ENCODE measurements around the gene HAS3.
"Not testable (repeated sequence)": the region's sequence is repeated elsewhere in the genome, so short reads cannot be mapped to it uniquely, and the experiment has no call there.

Gene HAS3, protein sequence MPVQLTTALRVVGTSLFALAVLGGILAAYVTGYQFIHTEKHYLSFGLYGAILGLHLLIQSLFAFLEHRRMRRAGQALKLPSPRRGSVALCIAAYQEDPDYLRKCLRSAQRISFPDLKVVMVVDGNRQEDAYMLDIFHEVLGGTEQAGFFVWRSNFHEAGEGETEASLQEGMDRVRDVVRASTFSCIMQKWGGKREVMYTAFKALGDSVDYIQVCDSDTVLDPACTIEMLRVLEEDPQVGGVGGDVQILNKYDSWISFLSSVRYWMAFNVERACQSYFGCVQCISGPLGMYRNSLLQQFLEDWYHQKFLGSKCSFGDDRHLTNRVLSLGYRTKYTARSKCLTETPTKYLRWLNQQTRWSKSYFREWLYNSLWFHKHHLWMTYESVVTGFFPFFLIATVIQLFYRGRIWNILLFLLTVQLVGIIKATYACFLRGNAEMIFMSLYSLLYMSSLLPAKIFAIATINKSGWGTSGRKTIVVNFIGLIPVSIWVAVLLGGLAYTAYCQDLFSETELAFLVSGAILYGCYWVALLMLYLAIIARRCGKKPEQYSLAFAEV

DNA sequence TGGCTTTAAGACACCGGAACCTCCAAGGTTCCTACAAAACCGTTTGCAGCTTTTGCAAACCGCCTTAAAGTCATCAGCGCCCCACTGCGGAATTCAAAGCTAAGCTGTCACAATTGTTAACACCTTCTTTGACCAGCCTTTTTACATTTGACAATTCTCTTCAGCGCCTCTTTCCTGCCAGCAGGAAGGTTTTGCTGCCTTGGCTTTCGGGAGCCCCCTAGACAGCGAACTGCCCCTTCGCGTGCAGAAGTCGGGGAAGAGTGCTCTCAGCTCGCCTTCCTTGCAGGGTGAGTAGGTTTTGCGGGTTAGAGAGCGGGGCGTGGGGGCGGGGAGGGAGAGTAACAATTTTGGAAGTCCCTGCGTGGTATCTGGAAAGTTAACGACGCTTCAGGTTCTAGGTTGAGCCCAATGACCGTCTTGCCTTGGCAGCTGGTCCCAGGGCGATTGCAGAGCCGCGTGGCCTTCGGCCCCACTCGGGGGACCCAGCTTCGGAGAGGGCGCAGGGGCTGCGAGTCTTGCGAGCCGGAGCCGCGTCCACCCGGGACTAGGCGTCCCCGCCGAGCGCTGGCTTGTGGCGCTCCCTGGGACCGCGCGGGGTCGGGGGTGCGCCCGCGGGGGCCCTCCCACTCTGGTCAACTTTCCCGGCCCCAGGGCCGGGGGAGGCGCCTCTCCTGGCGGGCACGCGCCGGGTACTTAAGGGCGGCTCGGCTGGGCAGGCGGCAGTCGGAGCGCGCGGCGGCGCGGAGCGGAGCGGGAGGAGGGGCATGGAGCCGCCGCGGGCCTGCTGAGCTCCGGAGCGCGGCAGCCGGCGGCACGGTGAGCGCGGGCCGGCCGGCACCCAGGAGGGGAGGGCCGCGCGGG is at the start of gene HAS3:
Gene HAS3, plus strand, starts transcription at position 153 of the 861 bp plus-strand sequence. CDS start 3,743 bp downstream, outside the sequence.
- DNase-seq (ENCODE audit: extremely low spot score, insufficient read length, low read depth): no peak

DNA sequence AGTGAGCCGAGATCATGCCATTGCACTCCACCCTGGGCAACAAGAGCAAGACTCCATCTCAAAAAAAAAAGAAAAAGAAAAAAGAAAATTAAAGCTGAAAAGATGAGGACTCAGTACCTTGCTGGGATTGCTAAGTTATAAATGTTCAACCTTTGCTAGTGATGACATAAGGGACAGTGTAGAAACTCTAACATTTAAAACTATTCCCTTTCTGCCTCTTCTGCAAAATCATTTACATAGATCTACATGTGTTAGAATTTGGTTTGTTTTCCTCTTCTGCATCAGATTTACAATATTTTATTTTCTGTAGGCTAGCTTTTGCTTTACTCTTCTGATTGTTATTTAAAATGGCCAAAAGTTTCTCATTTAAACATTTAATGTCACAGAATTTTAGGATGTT is 49.5 kb upstream of the HAS3 start:
- FAIRE-seq (no peak), DNase-seq (ENCODE audit: extremely low spot score, insufficient read length, low read depth) (no peak)

More for the DNA sequence above, at the start of gene HAS3:
- peak; percentile 57 for FAIRE-seq

DNA sequence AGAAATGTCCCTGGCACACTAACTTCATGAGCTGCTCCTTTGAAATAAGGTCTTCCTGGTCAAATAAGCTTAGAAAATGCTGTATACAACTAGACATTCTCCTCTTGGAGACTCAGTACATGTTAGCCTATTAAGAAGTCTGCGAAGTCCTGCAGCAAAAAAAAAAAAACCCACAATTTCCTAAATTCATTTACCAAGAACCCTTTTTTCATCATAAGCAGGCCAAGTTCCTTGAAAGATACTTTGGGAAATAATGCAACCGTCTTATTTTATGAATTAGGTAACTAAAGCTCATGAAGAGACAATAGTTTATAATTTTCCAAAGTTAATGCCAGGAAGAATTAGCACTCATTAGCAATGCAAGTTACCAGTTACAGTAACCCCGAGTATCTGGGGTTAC is 49.0 kb upstream of the HAS3 start:
- DNase-seq (ENCODE audit: extremely low spot score, insufficient read length, low read depth) (no peak), FAIRE-seq (no peak)

DNA sequence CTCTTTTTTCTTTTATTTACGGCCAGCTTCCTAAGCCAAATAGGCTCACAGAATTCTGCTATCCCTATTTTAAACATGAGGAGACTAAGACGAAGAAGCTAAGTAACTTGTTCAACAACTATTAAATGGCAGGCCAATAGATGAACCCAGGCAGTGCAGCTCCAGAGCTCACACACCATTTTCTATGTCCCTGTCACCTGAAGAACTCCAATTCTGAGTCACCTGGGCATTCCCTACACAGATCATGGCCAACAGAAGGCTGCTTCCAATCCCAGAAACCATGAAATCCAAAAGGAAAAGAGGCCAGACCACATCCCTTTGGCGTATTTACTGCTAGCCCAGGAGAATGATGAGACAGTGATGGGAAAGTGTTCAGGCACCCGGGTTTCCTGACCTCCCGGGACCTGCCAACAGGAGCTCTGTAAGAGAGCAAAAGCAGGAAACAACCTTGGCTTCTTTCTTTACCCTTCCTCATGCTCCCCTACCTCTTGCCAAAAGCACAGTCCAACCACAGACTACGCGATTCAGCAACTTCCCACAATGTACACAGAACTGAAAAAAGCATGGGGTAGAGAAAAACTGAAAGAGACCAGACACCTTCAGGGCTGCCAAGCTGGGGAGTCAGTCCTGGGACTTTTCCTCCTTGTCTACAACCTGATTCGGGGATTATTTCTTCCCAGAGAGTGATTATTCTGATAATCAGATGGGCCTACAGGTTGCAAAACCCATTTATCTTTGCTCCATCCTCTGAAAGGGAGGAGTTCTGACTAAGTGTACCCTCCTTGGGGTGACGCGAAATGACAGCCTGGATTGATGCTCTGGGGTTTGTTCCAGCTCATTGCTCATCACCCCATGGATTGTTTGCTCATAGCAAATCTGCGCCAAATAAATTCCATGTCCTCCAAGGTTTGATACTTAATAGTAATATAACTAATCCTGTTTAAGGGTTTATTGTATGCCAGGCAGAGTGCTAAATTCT is 47.8 kb upstream of the HAS3 start:
- DNase-seq (ENCODE audit: extremely low spot score, insufficient read length, low read depth) (no peak), FAIRE-seq (peak; percentile 9)

DNA sequence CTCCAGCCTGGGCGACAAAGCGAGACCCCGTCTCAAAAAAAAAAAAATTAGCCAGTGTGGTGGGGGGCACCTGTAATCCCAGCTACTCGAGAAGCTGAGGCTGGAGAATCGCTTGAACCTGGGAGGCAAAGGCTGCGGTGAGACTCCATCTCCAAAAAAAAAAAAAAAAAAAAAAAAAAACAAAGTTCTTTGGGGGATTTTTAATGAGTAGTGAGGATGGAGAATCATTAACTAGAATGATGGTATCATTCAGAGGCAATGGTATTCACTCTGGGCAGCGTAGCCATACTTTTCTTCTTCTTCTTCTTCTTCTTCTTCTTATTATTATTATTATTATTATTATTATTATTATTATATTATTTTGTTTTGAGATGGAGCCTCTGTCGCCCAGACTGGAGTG is 42.0 kb upstream of the HAS3 start:
- FAIRE-seq; DNase-seq (ENCODE audit: extremely low spot score, insufficient read length, low read depth): not testable (repeated sequence)

DNA sequence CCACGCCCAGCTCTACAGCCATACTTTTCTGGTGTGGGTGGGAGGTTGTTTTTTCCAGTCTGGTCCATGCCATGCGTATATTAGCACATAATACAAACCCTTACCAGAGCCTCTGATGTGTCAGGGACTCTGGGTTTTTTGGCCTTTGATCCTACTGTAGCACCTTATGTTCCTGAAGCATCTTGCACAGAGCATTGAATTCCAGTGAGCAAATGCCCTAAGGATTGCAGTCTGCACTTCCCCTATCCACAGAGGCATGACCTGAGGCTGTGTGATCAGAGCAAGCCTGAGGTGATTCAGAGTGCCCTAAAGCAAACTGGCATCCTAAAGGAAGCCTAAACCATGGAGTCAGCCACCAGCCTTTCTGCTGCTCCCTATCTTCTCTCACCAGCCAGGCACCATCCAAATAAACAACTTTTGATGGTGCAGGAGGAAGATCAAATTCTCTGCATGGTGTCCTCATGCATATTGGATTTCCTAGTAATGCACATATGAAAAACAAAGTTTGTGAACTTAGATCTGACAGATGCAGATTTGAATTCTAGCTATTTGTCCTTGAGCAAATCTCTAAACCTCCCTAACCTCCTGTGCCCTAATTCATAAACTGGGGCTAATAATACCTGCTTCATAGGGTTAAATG is 41.2 kb upstream of the HAS3 start:
- FAIRE-seq: no peak

DNA sequence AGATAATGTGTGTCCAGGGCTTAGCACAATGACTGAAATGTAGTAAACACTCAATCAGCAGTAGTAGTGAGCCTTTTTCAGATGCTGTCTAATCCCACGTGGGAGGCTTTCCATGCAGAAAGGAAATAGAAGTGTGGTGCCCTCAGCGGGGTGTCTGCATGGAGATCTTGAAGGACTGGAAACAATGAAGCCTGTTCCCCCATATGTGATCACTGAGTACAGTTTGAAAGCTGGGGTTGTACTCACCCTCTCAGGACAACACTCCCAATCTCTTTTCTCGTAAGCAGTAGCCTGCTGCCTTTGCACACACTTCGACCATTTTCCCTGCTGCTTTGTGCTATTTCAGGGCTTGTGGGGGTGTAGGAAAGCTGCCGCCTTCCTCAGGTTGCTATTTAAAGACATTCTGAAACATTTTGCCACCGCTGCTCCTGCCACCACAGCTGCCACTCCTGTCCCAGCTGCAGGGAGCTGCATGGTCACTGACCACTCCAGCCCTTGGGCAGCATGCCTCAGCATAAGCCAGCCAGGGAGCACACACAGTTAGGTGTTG is 40.6 kb upstream of the HAS3 start:
- FAIRE-seq (no peak), DNase-seq (ENCODE audit: extremely low spot score, insufficient read length, low read depth) (no peak)

More for the DNA sequence above, 41.2 kb upstream of the HAS3 start:
- no peak for DNase-seq (ENCODE audit: extremely low spot score, insufficient read length, low read depth)

DNA sequence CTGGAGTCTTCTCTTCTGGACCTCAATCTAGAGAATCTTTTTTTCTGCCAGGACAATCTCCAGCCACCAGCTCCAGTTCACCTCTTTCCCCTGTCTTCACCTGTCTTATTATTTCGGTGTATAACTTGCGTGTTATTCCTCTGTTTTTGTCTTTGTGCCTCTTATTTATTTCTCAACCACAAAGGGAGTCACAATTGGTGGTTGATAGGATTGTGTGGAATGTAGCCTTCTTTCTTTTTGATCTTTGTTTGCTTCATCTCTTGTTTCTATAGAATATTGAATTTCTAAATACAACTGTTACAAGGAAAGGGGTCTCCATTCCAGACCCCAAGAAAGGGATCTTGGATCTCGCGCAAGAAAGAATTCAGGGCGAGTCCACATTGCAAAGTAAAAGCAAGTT is 35.9 kb upstream of the HAS3 start:
- DNase-seq (ENCODE audit: extremely low spot score, insufficient read length, low read depth) (no peak), FAIRE-seq (no peak)

DNA sequence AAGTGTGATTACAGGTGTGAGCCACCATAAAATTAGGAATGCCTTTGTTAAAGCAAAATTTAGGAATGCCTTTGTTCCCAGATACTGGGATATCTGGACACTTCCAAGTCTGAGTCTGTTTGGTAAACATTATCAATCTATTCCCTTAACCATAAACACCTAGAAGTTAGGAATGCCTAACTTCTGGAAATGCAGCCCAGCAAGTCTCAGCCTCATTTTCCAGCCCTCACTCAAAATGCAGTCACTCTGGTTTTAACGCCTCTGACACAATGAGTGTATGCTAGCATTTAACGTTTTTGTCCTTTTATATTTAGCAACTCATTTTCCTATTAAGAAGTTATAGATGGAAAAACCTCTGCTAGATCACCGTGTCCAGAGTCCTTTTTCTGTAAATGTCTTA is 34.4 kb upstream of the HAS3 start:
- DNase-seq (ENCODE audit: extremely low spot score, insufficient read length, low read depth) (no peak), FAIRE-seq (no peak)

DNA sequence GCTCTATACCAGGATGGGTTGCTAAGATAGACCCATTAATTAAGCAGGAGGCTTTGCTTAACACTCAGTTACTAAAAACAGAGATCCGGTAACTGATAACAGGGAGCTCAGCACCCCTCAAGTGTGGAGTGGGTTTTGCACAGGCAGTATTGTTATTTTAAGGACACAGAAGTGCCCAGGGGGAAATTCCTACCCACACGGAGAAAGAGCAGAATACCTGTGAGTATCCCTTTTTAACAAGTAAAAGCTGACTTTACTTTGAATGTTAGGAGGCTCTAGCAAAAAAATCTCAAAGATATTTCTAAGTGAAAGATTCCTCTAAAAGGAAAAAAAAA is 32.8 kb upstream of the HAS3 start:
- no peak for FAIRE-seq
- DNase-seq (ENCODE audit: extremely low spot score, insufficient read length, low read depth): no peak

DNA sequence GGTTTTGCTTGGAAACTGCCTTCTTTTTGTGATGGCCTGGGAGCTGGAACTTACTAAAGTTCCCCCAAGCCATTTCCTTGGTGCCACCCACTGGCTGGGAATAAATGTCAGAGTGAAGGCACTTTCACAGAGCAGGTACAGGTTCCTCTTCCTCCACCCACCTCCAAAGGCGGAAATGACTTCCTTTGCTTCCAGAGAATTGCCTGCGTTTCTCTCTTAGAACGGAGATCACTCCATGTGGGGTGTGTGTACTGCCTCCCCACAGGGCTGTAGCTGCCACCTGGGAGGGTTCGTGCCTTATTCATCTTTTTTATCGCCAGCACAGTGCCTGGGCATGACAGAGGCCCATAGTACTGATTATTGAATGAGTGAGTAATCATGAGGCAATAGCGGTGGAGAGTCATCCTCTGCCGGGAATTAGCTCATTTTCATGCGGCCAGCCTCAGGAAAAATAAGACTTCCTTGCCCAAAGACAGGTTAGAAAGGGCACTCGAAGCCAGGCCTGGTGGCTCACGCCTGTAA is 32.2 kb upstream of the HAS3 start:
- FAIRE-seq: no peak
- DNase-seq (ENCODE audit: extremely low spot score, insufficient read length, low read depth): no peak

DNA sequence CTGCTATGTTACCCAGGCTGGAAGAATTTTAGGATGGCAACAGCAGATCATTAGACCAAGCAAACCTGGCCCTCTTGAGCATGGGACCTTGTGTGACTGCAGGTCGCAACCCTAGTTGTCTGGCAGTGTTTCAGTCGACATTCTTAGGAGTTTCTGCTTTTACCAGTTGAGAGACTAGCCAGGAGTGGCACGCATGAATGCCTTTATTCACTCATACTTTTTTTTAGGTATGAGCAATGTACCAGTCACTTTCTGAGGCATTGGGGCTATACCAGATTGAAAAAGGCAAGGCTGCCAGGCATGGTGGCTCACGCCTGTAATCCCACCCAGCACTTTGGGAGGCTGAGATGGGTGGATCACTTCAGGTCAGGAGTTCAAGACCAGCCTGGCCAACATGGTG is 28.2 kb upstream of the HAS3 start:
- no peak for DNase-seq (ENCODE audit: extremely low spot score, insufficient read length, low read depth)
- no peak for FAIRE-seq

DNA sequence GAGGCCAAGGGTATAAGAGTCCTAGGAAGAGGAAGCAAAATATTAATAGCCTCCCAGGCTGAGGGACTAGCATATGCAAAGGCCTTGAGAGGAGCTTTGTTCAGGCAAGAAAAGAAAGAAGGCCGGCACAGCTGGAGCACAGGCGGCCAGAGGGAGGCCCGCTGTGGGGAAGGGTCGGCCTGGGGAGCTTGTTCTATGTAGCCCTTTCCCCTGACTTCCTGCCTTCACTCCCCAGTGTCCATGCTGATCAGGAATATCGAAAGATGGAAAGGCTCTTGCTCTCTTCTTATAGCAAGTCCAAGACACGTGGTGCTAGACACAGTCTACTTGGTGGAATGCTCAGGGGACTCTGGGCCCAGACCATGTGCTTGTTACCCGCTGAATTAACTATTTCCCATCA is 27.4 kb upstream of the HAS3 start:
- no peak for DNase-seq (ENCODE audit: extremely low spot score, insufficient read length, low read depth)
- no peak for FAIRE-seq

DNA sequence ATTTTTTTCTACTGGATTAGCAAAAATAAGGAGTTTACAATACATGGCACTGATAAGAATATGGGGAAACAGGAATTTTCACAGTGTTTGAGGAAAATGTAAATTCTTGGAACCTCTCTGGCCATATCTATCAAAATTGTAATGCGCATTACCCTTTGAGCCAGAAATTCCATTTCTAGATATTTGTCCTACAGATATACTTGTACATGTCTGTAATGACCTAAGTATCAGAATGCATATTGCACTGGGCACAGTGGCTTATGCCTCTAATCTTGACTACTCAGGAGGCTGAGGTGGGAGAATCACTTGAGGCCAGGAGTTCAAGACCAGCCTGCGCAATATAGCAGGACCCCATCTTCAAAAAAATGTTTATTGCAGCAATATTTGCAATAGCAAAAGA is 25.8 kb upstream of the HAS3 start:
- no peak for FAIRE-seq
- DNase-seq (ENCODE audit: extremely low spot score, insufficient read length, low read depth): no peak

DNA sequence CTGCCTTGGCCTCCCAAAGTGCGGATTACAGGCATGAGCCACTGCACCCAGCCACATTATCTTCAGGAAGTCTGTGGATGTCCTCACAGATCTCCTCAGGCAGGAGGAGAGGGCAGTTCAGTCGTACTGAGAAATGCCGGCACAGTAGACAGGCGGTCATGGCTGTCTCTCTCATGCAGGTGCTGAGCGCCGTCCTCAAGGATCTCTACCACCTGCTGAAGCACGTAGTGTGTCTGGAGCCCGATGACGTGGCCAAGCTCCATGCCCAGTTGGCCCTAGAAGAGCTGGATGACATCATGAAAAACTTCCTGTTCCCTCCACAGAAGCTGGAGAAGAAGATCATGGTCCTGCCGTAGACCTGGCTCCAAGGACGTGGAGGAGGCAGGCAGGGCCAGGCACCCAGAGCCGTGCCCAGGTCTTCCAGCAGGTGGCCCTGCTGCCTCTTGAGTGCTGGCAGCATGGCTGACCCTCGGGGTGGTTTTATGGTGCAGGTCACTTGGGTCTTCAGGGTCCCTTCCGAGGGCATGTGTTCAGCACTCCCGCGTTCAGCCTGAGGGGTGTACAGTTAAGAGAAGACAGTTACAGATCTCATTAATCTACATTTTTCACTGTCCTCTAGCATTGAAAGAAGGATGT is 22.0 kb upstream of the HAS3 start:
- no peak for DNase-seq (ENCODE audit: extremely low spot score, insufficient read length, low read depth)
- FAIRE-seq: no peak

DNA sequence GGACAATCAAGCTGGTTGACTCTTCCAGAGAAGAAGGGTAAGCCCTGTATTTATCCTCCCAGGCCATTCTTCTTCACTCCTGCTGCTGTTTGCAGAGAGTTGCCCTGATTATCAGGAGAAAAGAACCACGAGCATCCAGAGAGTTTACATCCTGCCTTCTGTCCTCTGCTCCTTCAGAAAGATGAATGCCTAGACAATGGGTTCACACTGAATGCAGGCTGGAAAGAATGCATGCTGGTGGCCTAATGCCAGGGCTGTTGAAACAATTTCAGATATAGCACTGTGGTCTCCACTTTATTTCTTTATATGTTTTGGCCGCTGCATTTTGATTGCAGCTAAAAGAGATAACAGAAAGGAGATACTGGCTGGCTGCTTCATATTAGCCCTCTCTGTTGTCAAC is 21.2 kb upstream of the HAS3 start:
- FAIRE-seq (no peak), DNase-seq (ENCODE audit: extremely low spot score, insufficient read length, low read depth) (no peak)

DNA sequence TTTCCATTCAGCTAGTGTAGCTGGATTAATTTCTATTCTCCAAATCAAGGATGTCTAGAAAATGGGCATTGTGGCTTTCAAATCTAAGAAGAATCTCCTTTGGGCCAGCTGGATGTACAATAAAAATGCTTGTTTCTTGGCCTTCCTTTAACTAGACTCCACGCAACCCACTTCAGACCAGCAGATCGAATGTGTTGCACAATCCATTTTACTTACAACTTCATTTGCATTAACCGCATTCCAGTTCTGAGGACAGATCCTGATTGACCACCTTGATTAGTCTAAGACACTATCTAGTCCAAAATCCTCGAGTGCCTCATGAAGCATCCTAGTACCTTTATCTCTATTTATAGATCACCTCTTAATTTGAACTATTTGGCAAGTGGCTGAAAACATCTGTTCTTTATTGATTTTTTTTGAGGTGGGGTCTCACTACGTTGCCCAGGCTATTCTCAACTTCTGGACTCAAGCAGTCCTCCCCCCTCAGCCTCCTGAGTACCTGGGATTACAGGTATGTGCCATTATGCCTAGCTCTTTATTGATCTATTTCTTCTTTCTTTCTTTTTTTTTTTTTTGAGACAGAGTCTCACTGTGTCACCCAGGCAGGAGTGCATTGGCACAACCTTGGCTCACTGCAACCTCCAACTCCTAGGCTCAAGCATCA is 20.3 kb upstream of the HAS3 start:
- no peak for DNase-seq (ENCODE audit: extremely low spot score, insufficient read length, low read depth)
- no peak for FAIRE-seq

DNA sequence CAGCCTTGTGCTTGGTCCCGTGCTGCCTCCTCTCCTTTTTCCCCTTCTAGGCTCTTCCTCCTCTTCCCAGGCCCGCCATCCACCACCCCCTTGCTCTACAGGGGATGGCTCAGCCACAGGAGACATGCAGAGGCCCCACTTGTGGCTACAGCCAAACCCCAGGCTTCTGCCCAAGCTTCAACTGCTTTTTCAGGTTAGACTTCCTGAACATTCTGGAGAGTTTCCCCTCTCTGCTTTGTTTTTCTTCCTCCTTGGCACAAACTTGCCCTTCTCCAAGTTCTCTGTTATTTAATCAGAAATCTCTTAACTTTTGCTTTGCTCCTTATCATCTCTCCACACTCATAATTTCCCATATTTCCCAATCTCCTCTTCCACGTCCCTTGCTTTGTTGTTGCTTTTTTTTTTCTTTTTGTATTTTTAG is 18.3 kb upstream of the HAS3 start:
- DNase-seq (ENCODE audit: extremely low spot score, insufficient read length, low read depth): no peak

More for the DNA sequence above, 18.3 kb upstream of the HAS3 start:
- no peak for FAIRE-seq
